ENCODE measurements around the gene SYT13.
A peak's percentile ranks its signal among the peaks of the same experiment; 100 is the strongest.

SYT13 gene

GRCh38 chr11:45285930-45286632, at the start of gene SYT13:
Gene SYT13, minus strand, starts transcription at chr11:45286341. Its CDS starts 134 bp downstream, at chr11:45286207.
- peak; percentile 46 for DNase-seq

GRCh38 chr11:45335434-45335833, 49.3 kb upstream of the SYT13 start:
- peak; percentile 15 for DNase-seq

GRCh38 chr11:45334836-45335235, 48.7 kb upstream of the SYT13 start:
- DNase-seq, result no peak

- no peak for DNase-seq
These were observed 48.3 kb upstream of the SYT13 start for GRCh38 chr11:45334410-45334809.

- DNase-seq, result peak; percentile 53
These were observed 47.1 kb upstream of the SYT13 start for GRCh38 chr11:45333001-45333971.

- peak; percentile 53 for DNase-seq
These were observed 46.3 kb upstream of the SYT13 start for GRCh38 chr11:45332276-45332934.

- DNase-seq, result no peak
These were observed 45.7 kb upstream of the SYT13 start for GRCh38 chr11:45331839-45332238.

- DNase-seq, result no peak
These were observed 42.6 kb upstream of the SYT13 start for GRCh38 chr11:45328726-45329125.

- no peak for DNase-seq
These were observed 38.3 kb upstream of the SYT13 start for GRCh38 chr11:45324459-45324858.

- no peak for DNase-seq
These were observed 37.6 kb upstream of the SYT13 start for GRCh38 chr11:45323601-45324249.

GRCh38 chr11:45322891-45323600, 36.9 kb upstream of the SYT13 start:
- no peak for DNase-seq

- DNase-seq, result no peak
These were observed 36.1 kb upstream of the SYT13 start for GRCh38 chr11:45322111-45322705.

- no peak for DNase-seq
These were observed 35.5 kb upstream of the SYT13 start for GRCh38 chr11:45321669-45322068.

GRCh38 chr11:45321031-45321595, 35.0 kb upstream of the SYT13 start:
- no peak for DNase-seq

- DNase-seq, result no peak
These were observed 34.2 kb upstream of the SYT13 start for GRCh38 chr11:45320371-45320770.

- DNase-seq, result no peak
These were observed 32.9 kb upstream of the SYT13 start for GRCh38 chr11:45319077-45319476.

- DNase-seq, result no peak
These were observed 32.4 kb upstream of the SYT13 start for GRCh38 chr11:45318516-45318915.

GRCh38 chr11:45316258-45316657, 30.1 kb upstream of the SYT13 start:
- DNase-seq, result no peak

- no peak for DNase-seq
These were observed 28.8 kb upstream of the SYT13 start for GRCh38 chr11:45314900-45315299.

GRCh38 chr11:45313171-45313865, 27.2 kb upstream of the SYT13 start:
- no peak for DNase-seq
